Measurements from ENCODE around the gene EXTL2. TPM values are rescaled to one million over a fixed set of nuclear protein-coding genes. Genes with fewer than 3 reads are reported as not detected.
"Not testable (repeated sequence)": the region's sequence is repeated elsewhere in the genome, so short reads cannot be mapped to it uniquely, and the experiment has no call there.

EXTL2 gene
- total RNA-seq, 4 donors from 2014 or later, result 1.4 to 7.4 (median 2.5) TPM

DNA sequence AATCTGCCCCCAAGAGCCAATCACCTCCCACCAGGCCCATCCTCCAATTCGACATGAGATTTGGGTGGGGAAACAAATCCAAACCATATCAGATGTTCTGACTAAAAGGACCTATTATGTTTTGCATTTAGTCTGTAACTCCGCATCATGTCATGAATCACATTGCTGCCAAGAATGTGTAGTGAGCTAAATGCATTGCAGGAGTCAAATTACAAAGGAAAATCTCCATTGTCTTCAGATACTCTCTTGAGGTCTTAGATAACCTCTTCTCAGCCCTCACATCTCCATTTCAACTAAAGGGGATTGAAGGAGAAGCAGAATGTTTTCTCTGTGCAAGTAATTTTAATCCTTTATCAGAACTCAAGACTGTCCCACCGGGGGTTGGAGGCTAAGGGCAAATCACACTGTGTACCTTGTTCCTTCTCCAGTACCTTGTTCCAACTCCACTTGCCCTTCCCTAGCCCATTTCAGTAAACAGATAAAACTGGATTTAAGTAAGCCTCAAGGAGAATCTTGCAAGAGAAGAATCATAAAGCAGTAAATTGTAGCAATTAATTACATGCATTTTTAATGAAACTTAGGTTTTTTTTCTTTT lies 34.1 kb downstream of the EXTL2 start:
- intact Hi-C loops (cut with DNase I), result no loop called here
- 41 to 54% methylated on average over 3 of the region's 3 CpGs for WGBS, 2 donors
- Histone ChIP-seq H3K36me3 (no peaks in the 10 kb centered on the region), H3K4me1 (no peaks in the 10 kb centered on the region), H3K27me3 (no peaks in the 10 kb centered on the region), H3K4me3 (no peak overlapping the region), H3K9me3 (no peaks in the 10 kb centered on the region), H3K27ac (no peak overlapping the region)
- TF ChIP-seq, protein P1, sequence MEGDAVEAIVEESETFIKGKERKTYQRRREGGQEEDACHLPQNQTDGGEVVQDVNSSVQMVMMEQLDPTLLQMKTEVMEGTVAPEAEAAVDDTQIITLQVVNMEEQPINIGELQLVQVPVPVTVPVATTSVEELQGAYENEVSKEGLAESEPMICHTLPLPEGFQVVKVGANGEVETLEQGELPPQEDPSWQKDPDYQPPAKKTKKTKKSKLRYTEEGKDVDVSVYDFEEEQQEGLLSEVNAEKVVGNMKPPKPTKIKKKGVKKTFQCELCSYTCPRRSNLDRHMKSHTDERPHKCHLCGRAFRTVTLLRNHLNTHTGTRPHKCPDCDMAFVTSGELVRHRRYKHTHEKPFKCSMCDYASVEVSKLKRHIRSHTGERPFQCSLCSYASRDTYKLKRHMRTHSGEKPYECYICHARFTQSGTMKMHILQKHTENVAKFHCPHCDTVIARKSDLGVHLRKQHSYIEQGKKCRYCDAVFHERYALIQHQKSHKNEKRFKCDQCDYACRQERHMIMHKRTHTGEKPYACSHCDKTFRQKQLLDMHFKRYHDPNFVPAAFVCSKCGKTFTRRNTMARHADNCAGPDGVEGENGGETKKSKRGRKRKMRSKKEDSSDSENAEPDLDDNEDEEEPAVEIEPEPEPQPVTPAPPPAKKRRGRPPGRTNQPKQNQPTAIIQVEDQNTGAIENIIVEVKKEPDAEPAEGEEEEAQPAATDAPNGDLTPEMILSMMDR (IDR thresholded peaks at IDR 0.05), result no peak
- TF ChIP-seq POLR2A (IDR thresholded peaks at IDR 0.05), result no peak
- no peak for DNase-seq

DNA sequence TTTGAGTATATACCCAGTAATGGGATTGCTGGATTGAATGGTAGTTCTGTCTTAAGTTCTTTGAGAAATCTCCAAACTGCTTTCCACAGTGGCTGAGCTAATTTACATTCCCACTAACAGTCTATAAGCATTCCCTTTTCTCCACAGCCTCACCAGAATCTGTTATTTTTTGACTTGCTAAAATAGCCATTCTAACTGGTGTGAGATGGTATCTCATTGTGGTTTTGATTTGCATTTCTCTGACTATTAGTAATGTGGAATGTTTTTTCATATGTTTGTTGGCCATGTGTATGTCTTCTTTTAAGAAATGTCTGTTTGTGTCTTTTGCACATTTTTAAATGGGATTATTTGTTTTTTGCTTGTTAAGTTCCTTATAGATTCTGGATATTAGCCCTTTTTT lies 39.5 kb downstream of the EXTL2 start:
- H3K4me1 ChIP-seq, H3K36me3 ChIP-seq, DNase-seq, H3K27me3 ChIP-seq, H3K4me3 ChIP-seq, H3K27ac ChIP-seq, H3K9me3 ChIP-seq: not testable (repeated sequence)
- intact Hi-C loops (cut with DNase I), result loop anchor here (5.0 kb wide), 1 partner anchor 238 kb away; no protein-coding TSS in a partner anchor

DNA sequence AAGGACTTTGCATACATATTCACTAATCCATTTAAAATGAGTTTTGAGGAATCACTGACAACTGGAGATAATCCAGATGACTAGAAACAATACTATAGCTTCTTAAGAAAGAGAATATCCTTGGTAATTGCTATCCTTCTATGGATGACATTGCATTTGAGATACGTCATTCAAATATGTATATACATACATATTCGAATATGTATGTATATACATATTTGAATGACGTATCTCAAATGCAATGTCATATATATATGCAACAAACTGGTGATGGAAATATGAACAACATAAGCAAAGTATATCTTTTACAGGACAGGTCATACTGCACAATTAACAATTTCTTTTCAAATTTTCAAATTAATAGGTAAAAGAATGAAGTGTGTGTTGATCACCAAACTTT lies 41.7 kb downstream of the EXTL2 start:
- intact Hi-C loops (cut with DNase I), result no loop called here
- 92 to 96% methylated on average over 3 of the region's 3 CpGs for WGBS, 2 donors
- Histone ChIP-seq H3K36me3 (no peaks in the 10 kb centered on the region), H3K4me3 (no peak overlapping the region), H3K27ac (no peak overlapping the region), H3K27me3 (no peaks in the 10 kb centered on the region), H3K4me1 (peaks cover 0 to under 1% (median 0%) of the 10 kb centered on the region in 3 donors), H3K9me3 (no peaks in the 10 kb centered on the region)
- DNase-seq, result no peak
- no peak for TF ChIP-seq POLR2A (IDR thresholded peaks at IDR 0.05)
- TF ChIP-seq, protein P1 (IDR thresholded peaks at IDR 0.05), result no peak

DNA sequence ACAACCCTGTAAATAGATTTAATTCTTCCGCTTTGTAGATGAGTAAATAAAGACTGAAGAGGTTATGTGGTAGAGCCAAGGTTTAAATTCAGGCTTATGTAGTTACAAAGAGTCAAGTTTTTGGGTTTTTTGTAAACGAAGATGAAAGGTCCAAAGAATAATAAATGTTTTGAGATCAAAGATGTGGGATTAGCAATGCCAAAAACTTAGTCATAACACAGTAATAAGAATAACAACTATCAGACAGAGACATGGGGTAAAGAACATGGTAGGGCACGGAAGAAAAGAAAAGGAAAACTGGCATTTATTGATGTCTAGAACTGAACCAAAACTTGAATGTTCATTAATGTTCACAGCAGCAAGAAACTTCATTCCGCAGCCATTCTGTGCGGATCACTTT lies 42.9 kb downstream of the EXTL2 start:
- Histone ChIP-seq H3K36me3 (no peaks in the 10 kb centered on the region), H3K4me1 (peaks cover 0 to 6% (median 0%) of the 10 kb centered on the region in 3 donors), H3K9me3 (no peaks in the 10 kb centered on the region), H3K27ac (no peak overlapping the region), H3K4me3 (no peak overlapping the region), H3K27me3 (no peaks in the 10 kb centered on the region)
- WGBS, 2 donors, result 50 to 60% methylated on average over 5 of the region's 5 CpGs
- intact Hi-C loops (cut with DNase I), result no loop called here
- TF ChIP-seq POLR2A (IDR thresholded peaks at IDR 0.05), result no peak
- TF ChIP-seq, protein P1 (IDR thresholded peaks at IDR 0.05), result no peak
- DNase-seq, result no peak

DNA sequence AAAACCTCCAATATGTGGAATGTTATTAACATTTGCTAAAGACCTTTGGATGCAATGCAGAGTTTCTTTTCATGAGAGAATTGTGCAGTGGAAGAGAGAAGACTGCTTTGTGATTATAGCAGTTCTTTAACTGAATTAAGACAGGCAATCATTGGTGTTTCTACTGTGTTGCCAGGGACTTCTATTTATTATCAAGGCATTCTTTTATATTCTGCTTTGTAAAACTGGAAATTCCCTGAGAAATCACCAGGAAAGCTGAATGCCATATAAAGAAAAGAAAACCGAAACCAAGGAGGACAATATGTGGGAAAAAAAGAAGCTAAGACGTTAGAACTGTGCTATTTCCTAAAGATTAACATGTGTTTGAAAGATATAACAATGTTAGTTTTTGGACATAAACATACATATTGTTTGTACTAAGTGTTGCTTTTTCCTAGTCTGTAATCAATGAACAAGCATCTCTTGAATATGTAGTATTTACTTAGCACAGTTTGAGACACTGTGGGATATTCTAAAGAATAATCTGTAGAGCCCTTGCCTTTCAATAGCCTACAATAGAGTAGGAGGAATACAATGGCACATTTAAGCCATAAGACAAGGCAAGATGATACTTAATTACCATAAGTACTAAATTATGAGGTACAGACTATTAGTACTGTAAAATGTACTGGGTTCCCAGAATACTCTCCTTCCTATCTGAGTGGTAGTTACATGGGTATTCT lies 47.1 kb downstream of the EXTL2 start:
- no peak for DNase-seq
- Histone ChIP-seq H3K9me3 (no peaks in the 10 kb centered on the region), H3K36me3 (no peaks in the 10 kb centered on the region), H3K27ac (peak overlapping the region in 2 of 4 donors; percentile 35 to 39), H3K27me3 (no peaks in the 10 kb centered on the region), H3K4me3 (peak overlapping the region in 2 of 4 donors; percentile 23 to 27), H3K4me1 (peaks cover 0 to 6% (median 0%) of the 10 kb centered on the region in 3 donors)
- intact Hi-C loops (cut with DNase I), result no loop called here
- TF ChIP-seq, protein P1 (IDR thresholded peaks at IDR 0.05), result no peak
- no peak for TF ChIP-seq POLR2A (IDR thresholded peaks at IDR 0.05)
- WGBS, 2 donors, result 4 to 6% methylated on average over 2 of the region's 2 CpGs

DNA sequence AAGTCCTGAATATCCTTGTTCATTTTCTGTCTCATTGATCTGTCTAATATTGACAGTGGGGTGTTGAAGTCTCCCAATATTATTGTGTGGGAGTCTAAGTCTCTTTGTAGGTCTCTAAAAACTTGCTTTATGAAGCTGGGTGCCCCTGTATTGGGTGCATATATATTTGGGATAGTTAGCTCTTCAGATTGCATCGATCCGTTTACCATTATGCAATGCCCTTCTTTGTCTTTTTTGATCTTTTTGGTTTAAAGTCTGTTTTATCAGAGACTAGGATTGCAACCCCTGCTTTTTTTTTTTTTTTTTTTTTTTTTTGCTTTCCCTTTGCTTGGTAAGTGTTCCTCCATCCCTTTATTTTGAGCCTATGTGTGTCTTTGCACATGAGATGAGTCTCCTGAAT lies 51.5 kb downstream of the EXTL2 start:
- 95 to 96% methylated on average over 2 of the region's 2 CpGs for WGBS, 2 donors
- H3K27ac ChIP-seq; H3K9me3 ChIP-seq; H3K4me3 ChIP-seq; H3K36me3 ChIP-seq; DNase-seq; H3K4me1 ChIP-seq; H3K27me3 ChIP-seq; intact Hi-C loops (cut with DNase I): not testable (repeated sequence)
